ENCODE results near the gene ANKRD28. TPM values are rescaled to one million over a fixed set of nuclear protein-coding genes. Genes with fewer than 3 reads are reported as not detected.

The ANKRD28 gene
- total and polyA plus RNA-seq, 2 of the 8 experiments (the other 6 are each of a cell fraction or from before 2014, with no cell fraction given), result 39.1 to 61.7 TPM

DNA sequence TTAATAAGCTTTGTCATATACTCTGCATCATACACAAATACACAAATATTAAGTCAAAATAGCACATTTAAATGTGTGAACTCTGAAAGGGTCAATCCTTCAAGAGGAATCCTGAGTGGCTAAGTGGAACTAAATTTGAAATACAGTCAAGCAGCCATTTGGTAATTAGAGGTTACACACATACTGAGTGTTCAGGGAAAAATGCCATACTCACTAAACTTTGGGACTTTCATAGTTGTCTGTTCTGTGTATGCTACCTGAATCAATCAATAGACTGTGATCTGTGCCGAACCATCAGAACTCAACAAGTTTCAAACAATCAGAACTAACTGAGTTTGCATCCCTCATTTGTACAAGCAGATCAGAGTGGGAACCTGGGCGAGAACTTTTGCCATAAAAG lies 15.3 kb downstream of the ANKRD28 start (continued):
- TF ChIP-seq RBBP5 (IDR thresholded peaks at IDR 0.05; ENCODE audit: borderline replicate concordance, low read depth, low read length) (no peak), RXRA (IDR thresholded peaks at IDR 0.05; ENCODE audit: insufficient read depth, low read depth, low read length) (no peak)
